Smooth muscle cell (in vitro differentiated cells): ENCODE results near the gene UGT1A3. TPM values are rescaled to one million over a fixed set of nuclear protein-coding genes. Genes with fewer than 3 reads are reported as not detected.
"Not testable (repeated sequence)": the region's sequence is repeated elsewhere in the genome, so short reads cannot be mapped to it uniquely, and the experiment has no call there.

Source experiments
- DNase-seq: peaks from one replicate; lab custom pipeline; 2025; ENCODE audit not compliant: unreplicated experiment; lab: John Stamatoyannopoulos, UW
- H2AFZ ChIP-seq: fragments of 200-600 bp; sonication (generic); 2 replicates; pipeline ENCODE4 v1.6.0; 2016; ENCODE audit warnings: antibody characterized with exemption, low read depth, mild to moderate bottlenecking
- H3F3A ChIP-seq: fragments of 200-600 bp; sonication (generic); 2 replicates; pipeline ENCODE4 v1.6.0; 2017; ENCODE audit warnings: antibody characterized with exemption, low read depth
- H3K27ac ChIP-seq: fragments of 200-600 bp; sonication (generic); 2 replicates; pipeline ENCODE4 v1.5.1; 2016; ENCODE audit warnings: low read depth, mild to moderate bottlenecking
- H3K27me3 ChIP-seq: fragments of 200-600 bp; sonication (generic); 2 replicates; pipeline ENCODE4 v1.6.1; 2016; ENCODE audit warnings: low read depth, mild to moderate bottlenecking
- H3K36me3 ChIP-seq: fragments of 200-600 bp; sonication (generic); 2 replicates; pipeline ENCODE4 v1.5.1; 2016; ENCODE audit warnings: low read depth
- H3K4me1 ChIP-seq: fragments of 200-600 bp; sonication (generic); 2 replicates; pipeline ENCODE4 v1.5.1; 2016; ENCODE audit warnings: low read depth
- H3K4me2 ChIP-seq: fragments of 200-600 bp; sonication (generic); 2 replicates; pipeline ENCODE4 v1.6.0; 2016; ENCODE audit warnings: mild to moderate bottlenecking
- H3K4me3 ChIP-seq: fragments of 200-600 bp; sonication (generic); 2 replicates; pipeline ENCODE4 v1.5.1; 2016; ENCODE audit warnings: mild to moderate bottlenecking
- H3K79me2 ChIP-seq: fragments of 200-600 bp; sonication (generic); 2 replicates; pipeline ENCODE4 v1.6.0; 2016; ENCODE audit warnings: low read depth, mild to moderate bottlenecking
- H3K9ac ChIP-seq: fragments of 200-600 bp; sonication (generic); 2 replicates; pipeline ENCODE4 v1.6.0; 2016; ENCODE audit warnings: low read depth
- H3K9me3 ChIP-seq: fragments of 200-600 bp; sonication (generic); replicated peaks from 2 replicates; pipeline ENCODE4 v1.5.1; 2016; ENCODE audit warnings: low read depth
- H4K20me1 ChIP-seq: fragments of 200-600 bp; sonication (generic); 2 replicates; pipeline ENCODE4 v1.6.0; 2016; ENCODE audit warnings: low read depth
- CTCF ChIP-seq: fragments of 200-600 bp; sonication (generic); IDR thresholded peaks from 2 replicates; pipeline ENCODE4 v1.5.1; 2017; ENCODE audit warnings: borderline replicate concordance, mild to moderate bottlenecking, antibody characterized with exemption; ENCODE audit not compliant: insufficient read depth, poor library complexity, severe bottlenecking
- WGBS: methylation state at CpG from one replicate; pipeline ENCODE4 v1.1.7; 2016; ENCODE audit warnings: low lambda C conversion rate; 5-methylcytosine and 5-hydroxymethylcytosine counted together
- polyA plus RNA-seq: library from polyadenylated mRNA; unstranded; fragments of >200 nt; fragmentation: Nextera tagmentation; extraction: Ambion mirVana; gene quantifications from 2 replicates; pipeline ENCODE4 v1.2.1, GENCODE V29; 2016
- total RNA-seq: library from RNA; depleted of rRNA; stranded (reverse); fragments of >200 nt; gene quantifications from 2 replicates; pipeline ENCODE4 v1.2.3, GENCODE V29; 2014

The UGT1A3 gene
- total and polyA plus RNA-seq, 2 experiments from 2014 or later = not detected

GRCh38 chr2:233740870-233741269, 12.0 kb downstream of the UGT1A3 start:
- H3K79me2 ChIP-seq = no peaks in the 10 kb centered on the region
- no peak for DNase-seq
- no peak for TF ChIP-seq CTCF
- no peaks in the 10 kb centered on the region for H3K36me3 ChIP-seq
- H3K27me3 ChIP-seq = no peaks in the 10 kb centered on the region
- H3K4me3 ChIP-seq = no peak overlapping the region
- 36% methylated on average over 2 of the region's 2 CpGs for WGBS
- no peaks in the 10 kb centered on the region for H3K4me1 ChIP-seq
- H2AFZ ChIP-seq = no peak overlapping the region
- H3K9me3 ChIP-seq = no peaks in the 10 kb centered on the region
- H3K9ac ChIP-seq = no peak overlapping the region
- no peaks in the 10 kb centered on the region for H3F3A ChIP-seq
- H3K27ac ChIP-seq = no peak overlapping the region
- no peak overlapping the region for H3K4me2 ChIP-seq
- no peaks in the 10 kb centered on the region for H4K20me1 ChIP-seq

GRCh38 chr2:233743464-233744259, 14.8 kb downstream of the UGT1A3 start:
- no peaks in the 10 kb centered on the region for H3K36me3 ChIP-seq
- H3K4me1 ChIP-seq = no peaks in the 10 kb centered on the region
- H3K4me3 ChIP-seq = no peak overlapping the region
- H3K9ac ChIP-seq = no peak overlapping the region
- no peak overlapping the region for H2AFZ ChIP-seq
- no peaks in the 10 kb centered on the region for H3K79me2 ChIP-seq
- WGBS = 94% methylated on average over 46 of the region's 46 CpGs
- no peaks in the 10 kb centered on the region for H3F3A ChIP-seq
- H3K9me3 ChIP-seq = no peaks in the 10 kb centered on the region
- no peak for DNase-seq
- H3K27ac ChIP-seq = no peak overlapping the region
- H3K4me2 ChIP-seq = no peak overlapping the region
- no peak for TF ChIP-seq CTCF
- H3K27me3 ChIP-seq = no peaks in the 10 kb centered on the region
- no peaks in the 10 kb centered on the region for H4K20me1 ChIP-seq

- Histone ChIP-seq H3K4me3 (no peak overlapping the region), H3F3A (no peaks in the 10 kb centered on the region), H3K79me2 (no peaks in the 10 kb centered on the region), H3K27ac (no peak overlapping the region), H3K9me3 (no peaks in the 10 kb centered on the region), H2AFZ (no peak overlapping the region), H4K20me1 (no peaks in the 10 kb centered on the region), H3K36me3 (no peaks in the 10 kb centered on the region), H3K4me1 (no peaks in the 10 kb centered on the region), H3K27me3 (no peaks in the 10 kb centered on the region), H3K9ac (no peak overlapping the region), H3K4me2 (no peak overlapping the region)
- no peak for DNase-seq
- TF ChIP-seq CTCF = no peak
- 88% methylated on average over 5 of the region's 5 CpGs for WGBS
Measured at GRCh38 chr2:233745073-233745755, 16.4 kb downstream of the UGT1A3 start.

- WGBS = 85% methylated on average over 2 of the region's 2 CpGs
- H3K27ac ChIP-seq = not testable (repeated sequence)
Measured at GRCh38 chr2:233745838-233746237, 17.0 kb downstream of the UGT1A3 start.

More at GRCh38 chr2:233745838-233746237, 17.0 kb downstream of the UGT1A3 start:
- not testable (repeated sequence) for H3K4me3 ChIP-seq, H3K9me3 ChIP-seq, DNase-seq, H3K79me2 ChIP-seq, H3K27me3 ChIP-seq, H2AFZ ChIP-seq, H3K36me3 ChIP-seq, H3F3A ChIP-seq, H3K4me1 ChIP-seq, H3K4me2 ChIP-seq, H3K9ac ChIP-seq, H4K20me1 ChIP-seq
